HUES6 (cell line): Measurements from ENCODE around the gene CHTF8.

ENCODE experiments used
- H3K27ac ChIP-seq: 2 replicates; pipeline ENCODE4 v1.7.0; 2013; ENCODE audit warnings: low read depth, mild to moderate bottlenecking, low read length, inconsistent platforms
- H3K27me3 ChIP-seq: 2 replicates; pipeline ENCODE4 v1.6.1; 2013; ENCODE audit warnings: low read length; ENCODE audit not compliant: control insufficient read depth, insufficient read depth
- H3K36me3 ChIP-seq: 2 replicates; pipeline ENCODE4 v1.6.1; 2013; ENCODE audit warnings: low read length; ENCODE audit not compliant: control insufficient read depth, insufficient read depth
- H3K4me1 ChIP-seq: 2 replicates; pipeline ENCODE4 v1.6.1; 2013; ENCODE audit warnings: low read length; ENCODE audit not compliant: control insufficient read depth, insufficient read depth
- H3K4me3 ChIP-seq: 2 replicates; pipeline ENCODE4 v1.5.1; 2013; ENCODE audit warnings: low read depth, low read length
- H3K9ac ChIP-seq: one replicate; pipeline ENCODE4 v1.6.1; 2013; ENCODE audit warnings: mild to moderate bottlenecking, low read length
- H3K9me3 ChIP-seq: 2 replicates; pipeline ENCODE4 v1.6.1; 2013; ENCODE audit warnings: low read depth, low read length; ENCODE audit not compliant: control insufficient read depth, insufficient read depth

Gene CHTF8, protein sequence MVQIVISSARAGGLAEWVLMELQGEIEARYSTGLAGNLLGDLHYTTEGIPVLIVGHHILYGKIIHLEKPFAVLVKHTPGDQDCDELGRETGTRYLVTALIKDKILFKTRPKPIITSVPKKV

DNA sequence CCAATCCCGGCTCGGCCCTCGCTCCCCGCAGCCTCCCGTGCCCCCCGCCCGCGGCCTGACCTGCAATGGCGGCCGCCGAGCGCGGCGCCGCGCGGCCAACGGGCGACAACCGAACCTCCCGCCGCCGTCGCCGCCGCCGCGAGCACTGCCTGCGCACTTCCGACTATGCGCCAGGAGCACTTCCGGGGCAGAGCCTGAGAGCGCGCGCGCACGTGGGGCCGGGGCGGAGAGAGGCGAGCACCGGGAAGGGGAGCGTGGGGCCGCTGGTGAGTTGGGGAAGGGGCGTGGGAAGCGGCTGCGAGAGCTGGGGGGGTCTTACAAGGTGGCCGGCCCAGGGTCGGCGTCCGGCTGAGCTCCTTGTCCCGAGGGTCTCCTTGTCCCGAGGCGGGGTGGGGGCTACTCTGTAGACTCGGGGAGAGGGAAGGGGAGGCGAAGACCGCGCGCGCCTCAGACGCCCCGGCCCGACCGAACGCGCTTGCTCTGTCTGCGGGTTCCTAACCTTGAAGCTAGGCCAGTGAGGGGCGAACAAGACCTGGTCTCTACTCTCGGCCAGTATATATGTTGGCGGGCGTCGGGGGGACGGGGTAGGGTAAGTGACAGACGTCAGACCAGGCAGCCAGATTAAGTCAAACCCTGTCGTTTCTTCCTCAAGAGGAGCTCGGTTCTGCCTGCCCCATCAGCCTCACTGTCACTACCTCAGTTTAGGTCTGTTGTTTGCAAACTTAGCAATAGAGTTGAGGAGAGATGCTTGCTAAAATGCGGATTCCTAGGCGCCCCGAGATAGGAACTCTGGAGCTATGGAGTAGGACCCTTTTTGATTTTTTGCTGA is at the start of gene CHTF8, which contains the start of gene UTP4:
Gene CHTF8 (minus strand): TSS at position 165 of the 829 bp plus-strand sequence. CDS start 11,130 bp downstream, outside the sequence.
Gene UTP4 (plus strand): TSS at position 226 of the 829 bp plus-strand sequence. CDS start 811 bp downstream, outside the sequence.
- Histone ChIP-seq H3K27me3 (no peaks in the 10 kb centered on the region), H3K36me3 (peaks cover 42% of the 10 kb centered on the region), H3K4me3 (peak within 1 kb of the TSS; percentile 91), H3K9ac (peak within 1 kb of the TSS; percentile 95), H3K4me1 (peaks cover 14% of the 10 kb centered on the region), H3K9me3 (no peaks in the 10 kb centered on the region), H3K27ac (peak within 1 kb of the TSS; percentile 97)

DNA sequence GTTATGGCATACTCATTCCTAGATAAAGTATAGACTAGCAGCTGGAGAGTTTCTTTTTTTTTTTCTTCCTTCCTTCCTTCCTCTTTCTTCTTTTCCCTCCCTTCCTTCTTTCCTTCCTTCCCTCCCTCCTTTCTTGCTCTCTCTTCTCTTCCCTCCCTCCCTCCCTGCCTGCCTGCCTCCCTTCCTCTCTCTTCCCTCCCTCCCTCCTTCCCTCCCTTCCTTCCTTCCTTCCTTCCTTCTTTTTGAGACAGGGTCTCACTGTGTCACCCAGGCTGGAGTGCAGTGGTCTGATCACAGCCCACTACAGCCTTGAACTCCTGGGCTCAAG is 47.6 kb upstream of the CHTF8 start:
- Histone ChIP-seq H3K4me3 (no peak overlapping the region), H3K27ac (no peak overlapping the region)

DNA sequence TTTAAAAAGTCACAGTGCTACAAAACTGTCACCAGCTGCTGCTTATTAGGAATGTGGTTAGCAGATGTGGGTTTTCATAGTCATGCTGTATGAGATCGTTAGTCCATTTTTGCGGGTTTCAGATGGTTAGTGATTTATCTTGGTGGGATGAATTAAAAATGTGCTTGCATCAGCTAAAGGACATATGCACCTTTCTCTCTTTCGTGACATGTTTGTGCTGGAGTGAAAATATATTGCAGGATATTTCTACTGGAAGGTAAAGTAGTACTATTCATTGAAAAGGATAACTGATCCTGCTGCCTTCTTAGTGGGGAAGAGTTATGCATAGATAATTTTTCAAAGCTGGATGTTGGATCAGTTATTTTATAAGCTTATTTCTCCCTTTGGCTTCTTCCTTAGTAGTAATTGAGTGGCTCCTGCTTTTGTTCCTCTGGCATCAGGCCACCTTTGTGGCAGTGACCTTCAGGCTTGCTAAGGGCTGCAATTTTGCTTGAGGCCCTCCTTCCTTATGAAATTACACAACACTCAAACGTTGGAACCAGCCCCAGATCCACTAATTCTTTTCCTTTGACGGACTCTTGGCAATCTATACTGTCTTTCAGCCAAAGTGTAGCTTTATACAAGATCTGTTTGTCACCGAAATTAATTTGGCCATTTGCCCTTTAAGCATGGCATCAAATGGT is 47.1 kb upstream of the CHTF8 start:
- Histone ChIP-seq H3K27ac (no peak overlapping the region), H3K9ac (no peak overlapping the region), H3K4me3 (no peak overlapping the region), H3K36me3 (no peaks in the 10 kb centered on the region), H3K27me3 (no peaks in the 10 kb centered on the region), H3K4me1 (no peaks in the 10 kb centered on the region), H3K9me3 (no peaks in the 10 kb centered on the region)

More for the DNA sequence above, 47.6 kb upstream of the CHTF8 start:
- no peaks in the 10 kb centered on the region for H3K27me3 ChIP-seq
- H3K36me3 ChIP-seq = no peaks in the 10 kb centered on the region
- no peaks in the 10 kb centered on the region for H3K4me1 ChIP-seq
- no peak overlapping the region for H3K9ac ChIP-seq
- no peaks in the 10 kb centered on the region for H3K9me3 ChIP-seq

DNA sequence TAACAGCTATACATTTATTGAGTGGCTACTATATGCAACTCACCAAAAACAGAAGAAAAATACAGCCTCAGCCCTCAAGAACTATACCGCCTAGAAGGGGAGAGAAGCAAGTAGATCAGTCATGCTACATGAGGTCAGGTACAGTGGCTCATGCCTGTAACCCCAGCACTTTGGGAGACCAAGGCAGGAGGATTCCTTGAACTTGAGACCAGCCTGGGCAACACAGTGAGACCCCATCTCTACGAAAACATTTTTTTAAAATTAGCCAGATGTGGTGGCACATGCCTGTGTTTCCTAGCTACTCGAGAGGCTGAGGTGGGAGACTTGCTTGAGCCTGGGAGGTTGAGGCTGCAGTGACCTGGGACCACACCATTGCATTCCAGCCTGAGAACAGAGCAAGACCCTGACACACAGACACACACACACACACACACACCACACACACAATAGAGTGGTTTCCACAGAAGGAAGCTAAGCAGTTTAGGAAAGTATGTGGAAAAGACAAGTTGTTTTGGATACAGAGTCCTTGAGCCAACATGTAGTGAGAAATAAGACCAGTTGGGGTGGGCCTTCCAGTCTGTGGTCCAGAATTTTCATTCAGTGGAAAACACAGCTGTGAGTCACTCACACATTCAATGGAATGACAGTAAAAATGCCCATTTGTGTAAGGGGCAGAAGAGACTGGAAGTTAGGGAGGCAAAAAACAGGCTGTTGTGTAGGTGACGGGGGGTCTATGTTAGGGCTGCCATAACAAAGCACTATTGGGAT is 43.8 kb upstream of the CHTF8 start:
- Histone ChIP-seq H3K9me3 (no peaks in the 10 kb centered on the region), H3K27ac (no peak overlapping the region), H3K36me3 (no peaks in the 10 kb centered on the region), H3K27me3 (no peaks in the 10 kb centered on the region), H3K4me1 (peaks cover 4% of the 10 kb centered on the region; the same call in 1 of the 2 replicates), H3K9ac (no peak overlapping the region), H3K4me3 (no peak overlapping the region)

DNA sequence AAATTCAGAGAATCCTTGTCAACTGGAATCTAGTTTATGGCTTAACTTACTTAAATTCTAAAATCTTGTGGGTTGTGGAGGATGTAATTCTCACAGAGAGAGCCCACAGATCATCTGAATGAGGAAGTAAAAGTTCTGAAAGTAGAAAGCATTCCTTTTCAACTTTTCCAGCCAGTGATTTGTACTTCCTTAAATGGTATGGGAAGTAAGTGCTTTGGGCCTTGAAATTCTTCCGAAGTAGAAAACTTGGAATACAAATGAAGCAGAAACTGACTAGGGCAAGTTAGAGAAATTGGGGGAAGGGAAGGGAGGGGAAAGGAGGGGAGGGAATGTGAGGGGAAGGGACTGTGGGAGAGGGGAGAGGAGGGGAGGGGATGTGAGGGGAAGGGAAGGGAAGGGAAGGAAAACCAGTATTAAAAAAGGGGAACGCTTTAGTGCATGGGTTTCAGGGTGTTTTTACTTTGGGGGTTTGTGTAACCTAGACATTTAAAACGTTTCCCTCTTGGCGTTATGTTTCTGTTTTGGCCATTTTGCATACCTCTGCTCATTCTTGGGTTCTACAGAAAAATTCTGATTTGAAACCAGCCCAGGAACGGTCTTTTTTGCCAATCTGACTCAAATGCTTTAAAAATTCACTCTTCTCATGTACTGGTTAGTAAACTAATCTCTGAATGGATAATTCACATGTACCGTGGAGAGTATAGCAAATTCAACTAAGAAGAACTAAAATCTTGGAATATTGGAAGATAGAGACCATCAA is 39.1 kb upstream of the CHTF8 start:
- H3K9ac ChIP-seq = no peak overlapping the region
- H3K27ac ChIP-seq = no peak overlapping the region; the same call in 1 of the 2 replicates
- H3K27me3 ChIP-seq = no peaks in the 10 kb centered on the region
- no peak overlapping the region for H3K4me3 ChIP-seq
- H3K9me3 ChIP-seq = no peaks in the 10 kb centered on the region
- peaks cover 37% of the 10 kb centered on the region for H3K36me3 ChIP-seq
- peaks cover 4% of the 10 kb centered on the region; the same call in 1 of the 2 replicates for H3K4me1 ChIP-seq

DNA sequence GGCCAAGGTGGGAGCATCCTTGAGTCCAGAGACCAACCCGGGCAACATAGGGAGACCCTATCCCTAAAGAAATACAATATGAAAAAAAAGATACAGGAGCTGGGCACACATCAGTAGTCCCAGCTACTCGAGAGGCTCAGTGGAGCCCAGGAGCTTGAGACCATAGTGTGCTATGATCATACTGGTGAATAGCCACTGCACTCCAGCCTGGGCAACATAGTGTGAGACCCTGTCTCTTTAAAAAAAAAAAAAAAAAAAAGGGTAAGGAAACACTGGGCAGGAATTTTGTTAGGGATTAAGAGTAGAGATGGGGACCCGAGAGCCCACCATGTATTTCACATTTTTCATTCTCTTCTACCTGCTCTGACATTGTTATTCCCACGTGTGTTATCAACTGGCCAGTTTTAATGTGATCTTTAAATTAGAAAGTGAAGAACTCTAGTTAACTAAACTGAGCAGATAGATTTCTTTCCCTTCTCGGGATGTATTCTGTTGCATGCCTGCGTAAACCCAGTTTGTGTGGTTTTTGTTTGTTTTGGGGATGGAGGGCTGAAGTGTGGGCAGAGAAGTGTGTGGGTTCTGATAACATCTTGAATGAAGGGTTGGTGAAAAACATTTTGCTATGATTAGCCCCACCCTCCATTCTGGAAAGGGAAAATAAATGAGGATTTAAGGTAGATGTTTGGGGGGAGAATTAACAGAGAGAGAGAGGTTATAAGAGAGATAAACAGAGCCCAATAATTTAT is 37.4 kb upstream of the CHTF8 start:
- Histone ChIP-seq H3K27ac (no peak overlapping the region), H3K27me3 (no peaks in the 10 kb centered on the region), H3K9me3 (no peaks in the 10 kb centered on the region), H3K9ac (no peak overlapping the region), H3K36me3 (peaks cover 54% of the 10 kb centered on the region), H3K4me1 (peaks cover 4% of the 10 kb centered on the region; the same call in 1 of the 2 replicates), H3K4me3 (no peak overlapping the region)

DNA sequence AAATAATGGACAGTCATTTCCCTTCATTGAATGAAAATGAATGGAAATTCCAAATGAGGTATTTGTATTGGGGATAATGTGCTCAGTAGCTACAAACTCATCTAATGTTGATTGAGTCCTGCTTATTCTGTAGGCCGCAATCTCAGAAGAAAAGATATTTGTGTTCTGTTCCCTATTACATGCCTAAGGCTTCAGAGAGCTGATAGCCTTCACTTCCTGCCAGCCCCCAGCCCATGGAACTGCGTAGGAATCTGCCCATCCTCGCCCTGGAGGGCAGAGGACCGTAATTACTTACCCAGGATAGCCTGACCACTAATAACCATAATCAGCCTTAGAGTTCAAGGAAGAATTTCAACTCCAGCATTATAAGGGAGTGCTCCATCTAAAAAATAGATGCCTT is 36.7 kb upstream of the CHTF8 start:
- Histone ChIP-seq H3K27ac (no peak overlapping the region), H3K9me3 (no peaks in the 10 kb centered on the region), H3K36me3 (peaks cover 60% of the 10 kb centered on the region), H3K4me1 (peaks cover 4% of the 10 kb centered on the region; the same call in 1 of the 2 replicates), H3K9ac (no peak overlapping the region), H3K27me3 (no peaks in the 10 kb centered on the region), H3K4me3 (no peak overlapping the region)

DNA sequence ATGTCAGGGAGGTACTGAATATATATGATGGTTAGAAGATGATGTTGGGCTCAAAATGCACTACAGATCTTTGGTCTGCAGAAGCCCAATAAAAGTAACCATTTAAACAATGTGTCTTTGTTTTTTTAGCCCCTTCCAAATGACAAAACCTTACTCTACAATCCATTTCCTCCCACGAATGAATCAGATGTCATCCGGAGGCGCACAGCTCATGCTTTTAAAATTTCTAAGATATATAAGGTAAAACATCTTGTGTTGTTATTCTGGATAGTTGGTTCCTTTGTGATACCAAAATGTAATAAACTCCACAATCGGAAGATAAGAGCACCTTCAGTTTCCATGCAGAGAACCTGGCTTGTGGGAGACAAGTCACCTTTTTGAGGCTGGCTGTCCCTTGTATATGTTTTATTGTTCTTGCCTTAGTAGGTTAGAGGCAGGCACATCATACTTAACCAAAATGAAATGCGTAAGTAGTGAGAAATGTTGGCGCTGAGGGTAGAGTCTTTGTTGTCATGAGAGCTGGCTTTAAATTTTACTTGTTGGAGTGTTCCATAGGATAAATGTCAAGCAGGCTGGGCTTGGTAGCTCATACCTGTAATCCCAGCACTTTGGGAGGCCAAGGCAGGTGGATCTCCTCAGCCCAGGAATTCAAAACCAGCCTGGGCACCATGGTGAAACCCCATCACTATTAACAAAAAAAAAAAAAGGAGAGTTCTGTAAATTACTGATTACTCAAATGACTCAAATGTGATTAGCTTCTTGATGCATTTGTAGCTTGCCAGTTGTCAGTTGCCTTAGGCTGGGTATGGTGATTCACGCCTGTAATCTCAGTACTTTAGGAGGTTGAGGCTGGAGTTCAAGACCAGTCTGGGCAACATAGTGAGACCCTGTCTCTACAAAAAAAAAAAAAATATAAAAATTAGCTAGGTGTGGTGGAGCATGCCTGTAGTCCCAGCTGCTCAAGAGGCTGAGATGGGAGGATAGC is 34.9 kb upstream of the CHTF8 start:
- peaks cover 74% of the 10 kb centered on the region for H3K36me3 ChIP-seq
- peaks cover 4% of the 10 kb centered on the region; the same call in 1 of the 2 replicates for H3K4me1 ChIP-seq
- H3K9me3 ChIP-seq = no peaks in the 10 kb centered on the region
- H3K27ac ChIP-seq = no peak overlapping the region
- H3K4me3 ChIP-seq = no peak overlapping the region
- no peak overlapping the region for H3K9ac ChIP-seq
- H3K27me3 ChIP-seq = no peaks in the 10 kb centered on the region

DNA sequence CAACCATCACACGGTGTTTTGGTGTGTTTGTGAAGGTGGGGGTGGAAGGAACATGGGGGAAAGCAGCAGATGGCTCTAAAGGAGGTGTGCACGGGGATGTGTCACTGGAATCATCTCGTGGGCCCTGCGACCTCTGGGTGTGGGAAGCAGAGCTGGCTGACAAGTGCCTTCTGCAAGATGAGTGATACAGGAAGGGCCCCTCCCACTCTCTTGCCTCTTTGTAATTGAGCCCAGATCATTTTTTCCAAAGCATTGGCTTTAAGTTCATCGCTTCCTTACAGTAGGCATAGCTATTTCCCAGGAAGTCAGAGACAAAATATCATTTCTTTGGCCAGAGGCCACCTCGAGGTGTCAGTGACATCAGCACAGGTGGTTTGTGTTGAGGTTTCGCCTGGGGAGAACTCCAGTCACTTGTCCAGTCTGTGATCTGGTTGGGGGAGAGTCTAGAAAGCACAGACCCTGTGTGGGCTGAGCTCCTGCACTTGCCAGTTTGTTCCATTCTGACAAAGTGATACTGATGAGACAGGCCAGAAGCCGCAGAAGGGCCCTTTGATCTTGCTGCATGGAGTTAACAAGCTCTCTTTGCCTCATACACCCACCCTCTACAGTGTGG is 33.9 kb upstream of the CHTF8 start:
- no peaks in the 10 kb centered on the region for H3K27me3 ChIP-seq
- no peak overlapping the region for H3K27ac ChIP-seq
- no peak overlapping the region for H3K4me3 ChIP-seq
- no peak overlapping the region for H3K9ac ChIP-seq
- peaks cover 79% of the 10 kb centered on the region for H3K36me3 ChIP-seq
- no peaks in the 10 kb centered on the region for H3K9me3 ChIP-seq
- no peaks in the 10 kb centered on the region for H3K4me1 ChIP-seq
